Hepatocyte (in vitro differentiated cells): ENCODE data around the gene LHX3.

Source experiments
- EZH2 ChIP-seq: fragments of 200-600 bp; sonication (generic); IDR thresholded peaks from 2 replicates; pipeline ENCODE4 v1.6.1; 2016; ENCODE audit warnings: antibody characterized with exemption, mild to moderate bottlenecking, borderline replicate concordance
- EZH2phosphoT487 ChIP-seq: fragments of 200-600 bp; sonication (generic); IDR thresholded peaks from one replicate; pipeline ENCODE4 v1.6.1; 2018; ENCODE audit warnings: antibody characterized with exemption, mild to moderate bottlenecking, low read depth, moderate library complexity; ENCODE audit not compliant: unreplicated experiment, severe bottlenecking
- TF ChIP-seq, protein P1 (sequence below): fragments of 200-600 bp; sonication (generic); IDR thresholded peaks from 2 replicates; pipeline ENCODE4 v1.5.1; 2016; ENCODE audit warnings: antibody characterized with exemption, mild to moderate bottlenecking; ENCODE audit not compliant: poor library complexity

DNA sequence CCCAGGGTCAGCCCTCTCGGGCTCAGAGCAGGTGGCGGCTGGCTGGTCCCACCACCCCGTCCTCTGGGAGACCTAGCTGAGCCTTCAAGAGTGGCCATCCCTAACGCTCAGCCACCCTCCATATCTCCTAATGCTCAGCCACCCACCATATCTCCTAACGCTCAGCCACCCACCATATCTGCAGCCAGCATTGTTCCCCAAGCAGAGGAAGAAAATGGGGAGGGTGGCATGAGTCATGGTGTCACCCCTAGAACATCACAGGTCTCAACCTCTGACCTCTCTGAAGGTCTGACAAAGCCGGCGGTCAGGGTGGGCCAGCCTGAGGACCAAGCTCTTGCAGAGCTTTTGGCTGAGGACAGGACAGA, 14.7 kb downstream of the LHX3 start:
- TF ChIP-seq, protein P1, sequence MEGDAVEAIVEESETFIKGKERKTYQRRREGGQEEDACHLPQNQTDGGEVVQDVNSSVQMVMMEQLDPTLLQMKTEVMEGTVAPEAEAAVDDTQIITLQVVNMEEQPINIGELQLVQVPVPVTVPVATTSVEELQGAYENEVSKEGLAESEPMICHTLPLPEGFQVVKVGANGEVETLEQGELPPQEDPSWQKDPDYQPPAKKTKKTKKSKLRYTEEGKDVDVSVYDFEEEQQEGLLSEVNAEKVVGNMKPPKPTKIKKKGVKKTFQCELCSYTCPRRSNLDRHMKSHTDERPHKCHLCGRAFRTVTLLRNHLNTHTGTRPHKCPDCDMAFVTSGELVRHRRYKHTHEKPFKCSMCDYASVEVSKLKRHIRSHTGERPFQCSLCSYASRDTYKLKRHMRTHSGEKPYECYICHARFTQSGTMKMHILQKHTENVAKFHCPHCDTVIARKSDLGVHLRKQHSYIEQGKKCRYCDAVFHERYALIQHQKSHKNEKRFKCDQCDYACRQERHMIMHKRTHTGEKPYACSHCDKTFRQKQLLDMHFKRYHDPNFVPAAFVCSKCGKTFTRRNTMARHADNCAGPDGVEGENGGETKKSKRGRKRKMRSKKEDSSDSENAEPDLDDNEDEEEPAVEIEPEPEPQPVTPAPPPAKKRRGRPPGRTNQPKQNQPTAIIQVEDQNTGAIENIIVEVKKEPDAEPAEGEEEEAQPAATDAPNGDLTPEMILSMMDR, result no peak
- TF ChIP-seq EZH2 (no peak), EZH2phosphoT487 (no peak)
